Smooth muscle cell (in vitro differentiated cells): ENCODE data around the gene CDK8. TPM values are rescaled to one million over a fixed set of nuclear protein-coding genes. Genes with fewer than 3 reads are reported as not detected.

Source experiments
- DNase-seq: peaks from one replicate; lab custom pipeline; 2025; ENCODE audit not compliant: unreplicated experiment; lab: John Stamatoyannopoulos, UW
- H2AFZ ChIP-seq: fragments of 200-600 bp; sonication (generic); 2 replicates; pipeline ENCODE4 v1.6.0; 2016; ENCODE audit warnings: antibody characterized with exemption, low read depth, mild to moderate bottlenecking
- H3F3A ChIP-seq: fragments of 200-600 bp; sonication (generic); 2 replicates; pipeline ENCODE4 v1.6.0; 2017; ENCODE audit warnings: antibody characterized with exemption, low read depth
- H3K27ac ChIP-seq: fragments of 200-600 bp; sonication (generic); 2 replicates; pipeline ENCODE4 v1.5.1; 2016; ENCODE audit warnings: low read depth, mild to moderate bottlenecking
- H3K27me3 ChIP-seq: fragments of 200-600 bp; sonication (generic); 2 replicates; pipeline ENCODE4 v1.6.1; 2016; ENCODE audit warnings: low read depth, mild to moderate bottlenecking
- H3K36me3 ChIP-seq: fragments of 200-600 bp; sonication (generic); 2 replicates; pipeline ENCODE4 v1.5.1; 2016; ENCODE audit warnings: low read depth
- H3K4me1 ChIP-seq: fragments of 200-600 bp; sonication (generic); 2 replicates; pipeline ENCODE4 v1.5.1; 2016; ENCODE audit warnings: low read depth
- H3K4me2 ChIP-seq: fragments of 200-600 bp; sonication (generic); 2 replicates; pipeline ENCODE4 v1.6.0; 2016; ENCODE audit warnings: mild to moderate bottlenecking
- H3K4me3 ChIP-seq: fragments of 200-600 bp; sonication (generic); 2 replicates; pipeline ENCODE4 v1.5.1; 2016; ENCODE audit warnings: mild to moderate bottlenecking
- H3K79me2 ChIP-seq: fragments of 200-600 bp; sonication (generic); 2 replicates; pipeline ENCODE4 v1.6.0; 2016; ENCODE audit warnings: low read depth, mild to moderate bottlenecking
- H3K9ac ChIP-seq: fragments of 200-600 bp; sonication (generic); 2 replicates; pipeline ENCODE4 v1.6.0; 2016; ENCODE audit warnings: low read depth
- H3K9me3 ChIP-seq: fragments of 200-600 bp; sonication (generic); replicated peaks from 2 replicates; pipeline ENCODE4 v1.5.1; 2016; ENCODE audit warnings: low read depth
- H4K20me1 ChIP-seq: fragments of 200-600 bp; sonication (generic); 2 replicates; pipeline ENCODE4 v1.6.0; 2016; ENCODE audit warnings: low read depth
- WGBS: methylation state at CpG from one replicate; pipeline ENCODE4 v1.1.7; 2016; ENCODE audit warnings: low lambda C conversion rate; 5-methylcytosine and 5-hydroxymethylcytosine counted together
- polyA plus RNA-seq: library from polyadenylated mRNA; unstranded; fragments of >200 nt; fragmentation: Nextera tagmentation; extraction: Ambion mirVana; gene quantifications from 2 replicates; pipeline ENCODE4 v1.2.1, GENCODE V29; 2016
- total RNA-seq: library from RNA; depleted of rRNA; stranded (reverse); fragments of >200 nt; gene quantifications from 2 replicates; pipeline ENCODE4 v1.2.3, GENCODE V29; 2014
- TF ChIP-seq, protein P1 (sequence below): fragments of 200-600 bp; sonication (generic); IDR thresholded peaks from 2 replicates; pipeline ENCODE4 v1.5.1; 2017; ENCODE audit warnings: borderline replicate concordance, mild to moderate bottlenecking, antibody characterized with exemption; ENCODE audit not compliant: insufficient read depth, poor library complexity, severe bottlenecking

Gene CDK8
- total and polyA plus RNA-seq, 2 experiments from 2014 or later = 12.6 to 45.4 TPM

DNA sequence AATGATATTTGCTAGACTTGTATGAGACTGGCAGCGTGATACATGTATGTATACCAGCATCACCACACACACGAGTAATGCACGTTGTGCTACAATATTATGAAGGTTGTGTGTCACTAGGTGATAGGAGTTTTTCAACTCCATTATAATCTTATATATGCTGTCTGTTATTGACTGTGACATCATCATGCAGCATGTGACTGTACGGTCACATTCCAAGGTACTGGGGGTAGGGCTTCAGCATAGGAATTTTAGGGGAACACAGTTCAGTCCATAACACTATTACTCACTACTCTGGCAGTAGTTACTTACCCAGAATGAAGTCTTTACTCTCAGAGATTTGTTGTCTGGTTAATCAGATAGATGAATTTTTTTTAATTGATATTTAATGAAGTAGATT is 91.1 kb downstream of the CDK8 start:
- Histone ChIP-seq H3F3A (no peaks in the 10 kb centered on the region), H3K27ac (no peak overlapping the region), H2AFZ (no peak overlapping the region), H3K4me2 (no peak overlapping the region), H3K4me1 (no peaks in the 10 kb centered on the region), H3K9me3 (no peaks in the 10 kb centered on the region), H3K36me3 (no peaks in the 10 kb centered on the region), H3K79me2 (peaks cover 5% of the 10 kb centered on the region), H3K27me3 (no peaks in the 10 kb centered on the region), H3K4me3 (no peak overlapping the region), H4K20me1 (peaks cover 49% of the 10 kb centered on the region), H3K9ac (no peak overlapping the region)
- TF ChIP-seq, protein P1, sequence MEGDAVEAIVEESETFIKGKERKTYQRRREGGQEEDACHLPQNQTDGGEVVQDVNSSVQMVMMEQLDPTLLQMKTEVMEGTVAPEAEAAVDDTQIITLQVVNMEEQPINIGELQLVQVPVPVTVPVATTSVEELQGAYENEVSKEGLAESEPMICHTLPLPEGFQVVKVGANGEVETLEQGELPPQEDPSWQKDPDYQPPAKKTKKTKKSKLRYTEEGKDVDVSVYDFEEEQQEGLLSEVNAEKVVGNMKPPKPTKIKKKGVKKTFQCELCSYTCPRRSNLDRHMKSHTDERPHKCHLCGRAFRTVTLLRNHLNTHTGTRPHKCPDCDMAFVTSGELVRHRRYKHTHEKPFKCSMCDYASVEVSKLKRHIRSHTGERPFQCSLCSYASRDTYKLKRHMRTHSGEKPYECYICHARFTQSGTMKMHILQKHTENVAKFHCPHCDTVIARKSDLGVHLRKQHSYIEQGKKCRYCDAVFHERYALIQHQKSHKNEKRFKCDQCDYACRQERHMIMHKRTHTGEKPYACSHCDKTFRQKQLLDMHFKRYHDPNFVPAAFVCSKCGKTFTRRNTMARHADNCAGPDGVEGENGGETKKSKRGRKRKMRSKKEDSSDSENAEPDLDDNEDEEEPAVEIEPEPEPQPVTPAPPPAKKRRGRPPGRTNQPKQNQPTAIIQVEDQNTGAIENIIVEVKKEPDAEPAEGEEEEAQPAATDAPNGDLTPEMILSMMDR = no peak
- 96% methylated on average over 4 of the region's 4 CpGs for WGBS
- DNase-seq = no peak

DNA sequence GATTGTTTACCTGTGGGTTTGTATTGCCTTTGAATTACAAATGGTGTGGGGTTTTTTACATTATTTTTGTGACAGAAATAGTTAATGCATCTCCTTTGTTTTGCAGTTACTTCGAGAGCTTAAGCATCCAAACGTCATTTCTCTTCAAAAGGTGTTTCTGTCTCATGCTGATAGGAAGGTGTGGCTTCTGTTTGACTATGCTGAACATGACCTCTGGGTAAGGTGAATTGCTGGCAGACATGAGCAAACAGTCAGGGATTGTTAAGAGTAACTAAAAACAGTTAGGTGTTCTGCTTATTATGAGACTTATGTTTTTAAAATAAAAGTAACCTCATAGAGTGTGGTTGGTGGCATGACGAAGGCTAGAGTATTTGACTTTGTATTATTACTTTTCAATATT is 95.0 kb downstream of the CDK8 start:
- H3K4me1 ChIP-seq = no peaks in the 10 kb centered on the region
- peaks cover 24% of the 10 kb centered on the region for H4K20me1 ChIP-seq
- H2AFZ ChIP-seq = no peak overlapping the region
- no peak for DNase-seq
- no peaks in the 10 kb centered on the region for H3K36me3 ChIP-seq
- H3K79me2 ChIP-seq = no peaks in the 10 kb centered on the region
- TF ChIP-seq, protein P1 = no peak
- H3K27me3 ChIP-seq = no peaks in the 10 kb centered on the region
- H3F3A ChIP-seq = no peaks in the 10 kb centered on the region
- H3K9ac ChIP-seq = no peak overlapping the region
- H3K4me2 ChIP-seq = no peak overlapping the region
- H3K27ac ChIP-seq = no peak overlapping the region
- H3K9me3 ChIP-seq = no peaks in the 10 kb centered on the region
- H3K4me3 ChIP-seq = no peak overlapping the region
- WGBS = 90% methylated on average over 3 of the region's 3 CpGs

DNA sequence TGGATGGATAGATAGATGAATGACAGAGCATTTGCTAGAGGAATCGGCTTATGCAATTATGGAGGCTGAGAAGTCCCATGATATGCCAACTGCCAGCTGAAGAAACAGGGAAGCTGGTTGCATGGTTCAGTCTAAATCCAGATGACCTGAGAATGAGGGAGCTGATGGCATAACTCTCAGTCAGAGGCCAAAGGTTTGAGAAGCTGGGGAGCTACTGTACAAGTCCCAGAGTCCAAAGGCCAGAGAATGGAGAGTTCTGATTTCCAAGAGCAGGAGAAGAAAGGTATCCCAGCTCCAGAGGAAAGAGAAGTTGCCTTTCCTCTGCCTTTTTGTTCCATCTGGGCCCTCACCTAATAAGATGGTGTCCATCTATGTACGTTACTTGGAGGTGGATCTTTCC is 108.3 kb downstream of the CDK8 start:
- TF ChIP-seq, protein P1 = no peak
- H3K36me3 ChIP-seq = peaks cover 4% of the 10 kb centered on the region
- no peak overlapping the region for H2AFZ ChIP-seq
- no peaks in the 10 kb centered on the region for H3K4me1 ChIP-seq
- H3K4me3 ChIP-seq = no peak overlapping the region
- no peaks in the 10 kb centered on the region for H3K27me3 ChIP-seq
- H3K9ac ChIP-seq = no peak overlapping the region
- no peaks in the 10 kb centered on the region for H3F3A ChIP-seq
- H3K4me2 ChIP-seq = no peak overlapping the region
- DNase-seq = no peak
- no peak overlapping the region for H3K27ac ChIP-seq
- H3K79me2 ChIP-seq = no peaks in the 10 kb centered on the region
- peaks cover 4% of the 10 kb centered on the region for H4K20me1 ChIP-seq
- 95% methylated on average over 2 of the region's 2 CpGs for WGBS
- H3K9me3 ChIP-seq = no peaks in the 10 kb centered on the region

DNA sequence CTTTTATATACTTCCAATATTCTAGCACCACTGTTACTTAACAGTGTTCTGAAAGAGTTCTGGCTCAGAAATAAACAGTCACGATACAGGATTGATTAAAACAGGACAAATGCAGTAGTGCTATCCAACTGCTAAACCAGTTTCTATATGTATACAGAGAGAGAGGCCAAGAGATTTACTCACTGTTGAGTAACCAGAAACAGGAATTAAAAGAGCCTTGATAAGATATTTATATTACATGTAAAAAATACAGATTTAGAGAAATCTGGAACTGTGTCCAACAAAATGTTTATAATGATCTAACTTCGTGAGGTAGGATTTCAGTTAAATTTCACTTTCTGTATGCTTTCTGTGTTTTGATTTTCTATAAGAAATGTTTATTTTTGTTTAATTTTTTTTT is 116.6 kb downstream of the CDK8 start:
- Histone ChIP-seq H3K79me2 (no peaks in the 10 kb centered on the region), H3K9ac (no peak overlapping the region), H3K4me3 (no peak overlapping the region), H3K27me3 (no peaks in the 10 kb centered on the region), H3K36me3 (no peaks in the 10 kb centered on the region), H3K27ac (no peak overlapping the region), H3K4me2 (no peak overlapping the region), H2AFZ (no peak overlapping the region), H4K20me1 (peaks cover 4% of the 10 kb centered on the region), H3F3A (no peaks in the 10 kb centered on the region), H3K4me1 (no peaks in the 10 kb centered on the region), H3K9me3 (no peaks in the 10 kb centered on the region)
- TF ChIP-seq, protein P1 = no peak
- no peak for DNase-seq
- 85% methylated on average over 2 of the region's 2 CpGs for WGBS
